CD4-positive, alpha-beta memory T cell (primary cell): ENCODE data around the gene ATP9B. TPM values are rescaled to one million over a fixed set of nuclear protein-coding genes. Genes with fewer than 3 reads are reported as not detected.
A peak's percentile ranks its signal among the peaks of the same experiment; 100 is the strongest.

Experiments used
- CTCF ChIA-PET: fragments of 350-600 bp; sonication (Branson Sonifier 250); formaldehyde crosslinking; loops from one replicate; lab custom pipeline; 2021; ENCODE audit warnings: inconsistent platforms; ENCODE audit not compliant: partially characterized antibody; lab: Charles Lee
- POLR2A ChIA-PET: fragments of 350-600 bp; sonication (Branson Sonifier 250); formaldehyde crosslinking; loops from one replicate; lab custom pipeline; 2021; ENCODE audit not compliant: partially characterized antibody; lab: Charles Lee
- DNase-seq, 5 donors: peaks; one replicate each; pipeline versions ENCODE4 v3.0.0 to v3.0.0-alpha.2; 2020 to 2022; ENCODE audit warnings: mixed read lengths in 1 of 5
- H3K27ac ChIP-seq: one replicate; pipeline ENCODE4 v1.7.0; 2013; ENCODE audit warnings: low read depth, low read length
- H3K27me3 ChIP-seq: 2 replicates; pipeline ENCODE4 v1.7.0; 2013; ENCODE audit warnings: mild to moderate bottlenecking, low read length, moderate library complexity; ENCODE audit not compliant: insufficient read depth
- H3K36me3 ChIP-seq: 2 replicates; pipeline ENCODE4 v1.7.0; 2013; ENCODE audit warnings: mild to moderate bottlenecking, low read length, moderate library complexity; ENCODE audit not compliant: insufficient read depth
- H3K4me1 ChIP-seq: 2 replicates; pipeline ENCODE4 v1.7.0; 2013; ENCODE audit warnings: mild to moderate bottlenecking, low read length, moderate library complexity; ENCODE audit not compliant: insufficient read depth
- H3K4me3 ChIP-seq, 2 donors: one replicate each; pipeline ENCODE4 v1.7.0; 2013; ENCODE audit warnings: low read length in 2 of 2, mild to moderate bottlenecking in 1 of 2
- H3K9me3 ChIP-seq, 2 donors: one replicate each; pipeline ENCODE4 v1.7.0; 2013; ENCODE audit warnings: low read length in 2 of 2, control low read depth in 1 of 2; ENCODE audit not compliant: control insufficient read depth in 1 of 2
- H3K27ac Mint-ChIP-seq, 7 donors: one replicate each; pipeline ENCODE4 v1.8.0; 2020 to 2021; ENCODE audit warnings: mixed read lengths in 7 of 7, mild to moderate bottlenecking in 6 of 7, inconsistent platforms in 3 of 7, moderate library complexity in 3 of 7
- H3K27me3 Mint-ChIP-seq, 2 donors: one replicate each; pipeline ENCODE4 v1.8.0; 2020 to 2021; ENCODE audit warnings: mixed read lengths in 2 of 2
- H3K36me3 Mint-ChIP-seq, 2 donors: one replicate each; pipeline ENCODE4 v1.8.0; 2020 to 2021; ENCODE audit warnings: mixed read lengths in 2 of 2, inconsistent platforms in 1 of 2, mild to moderate bottlenecking in 1 of 2
- H3K4me1 Mint-ChIP-seq, 4 donors: one replicate each; pipeline ENCODE4 v1.8.0; 2020 to 2021; ENCODE audit warnings: mixed read lengths in 4 of 4, mild to moderate bottlenecking in 1 of 4
- H3K4me3 Mint-ChIP-seq, 8 donors: one replicate each; pipeline ENCODE4 v1.8.0; 2020 to 2021; ENCODE audit warnings: mixed read lengths in 8 of 8, mild to moderate bottlenecking in 7 of 8, moderate library complexity in 6 of 8, inconsistent platforms in 3 of 8
- H3K9me3 Mint-ChIP-seq, 8 donors: one replicate each; pipeline ENCODE4 v1.8.0; 2020 to 2021; ENCODE audit warnings: mixed read lengths in 8 of 8, mild to moderate bottlenecking in 5 of 8, inconsistent platforms in 3 of 8, moderate library complexity in 1 of 8
- intact Hi-C: fragments of 100-400 bp; cut with micrococcal nuclease; formaldehyde crosslinking; loops from one replicate; pipeline ENCODE4 v1.15.1; 2023
- polyA plus RNA-seq, 2 donors: library from polyadenylated mRNA; unstranded; fragments of 300-500 nt; fragmentation: Illumina TruSeq; gene quantifications; one replicate each; pipeline ENCODE4 v1.2.3, GENCODE V29; 2021
- total RNA-seq, 2 experiments: library from RNA; stranded (reverse); gene quantifications; one replicate each; pipeline ENCODE4 v1.2.3, GENCODE V29; 2021

ATP9B gene
- total and polyA plus RNA-seq, 4 experiments from 2014 or later: 11.8 to 76.4 (median 49.9) TPM

DNA sequence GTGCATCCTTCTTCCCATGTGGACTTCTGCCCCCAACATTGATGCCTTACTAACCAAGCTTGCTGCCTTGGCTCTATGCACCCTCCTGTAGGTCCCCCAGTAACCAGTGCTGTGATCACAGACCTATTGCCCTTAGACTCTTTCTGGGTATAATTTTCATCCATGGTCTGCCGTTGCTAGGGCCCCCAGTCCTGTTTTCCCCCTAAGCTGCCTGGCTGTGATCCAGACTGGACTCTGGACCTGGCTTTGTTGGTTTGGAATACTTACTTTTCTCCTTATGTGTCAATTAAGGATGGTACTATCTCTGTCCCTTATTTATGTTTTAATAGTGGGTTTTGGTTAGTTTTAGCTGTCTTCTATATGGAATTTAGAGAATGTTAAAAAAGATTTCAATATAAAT is 26.0 kb downstream of the ATP9B start:
- no peaks in the 10 kb centered on the region for H3K36me3 ChIP-seq
- DNase-seq: no peak
- Mint-ChIP-seq H3K27ac (peak overlapping the region in 3 of 7 donors; percentile 20 to 38 (median 28)), H3K4me3 (peak overlapping the region in 1 of 8 donors; percentile 28), H3K9me3 (peaks cover 0 to 12% (median 2%) of the 10 kb centered on the region in 8 donors), H3K4me1 (peaks cover 27 to 51% (median 36%) of the 10 kb centered on the region in 4 donors), H3K27me3 (no peaks in the 10 kb centered on the region), H3K36me3 (peaks cover 27 to 43% of the 10 kb centered on the region in 2 donors)
- peaks cover 26% of the 10 kb centered on the region for H3K4me1 ChIP-seq
- POLR2A ChIA-PET: no interaction called here
- no peaks in the 10 kb centered on the region for H3K9me3 ChIP-seq
- CTCF ChIA-PET: no interaction called here
- no peak overlapping the region for H3K4me3 ChIP-seq
- intact Hi-C loops: no loop called here
- H3K27me3 ChIP-seq: no peaks in the 10 kb centered on the region
- H3K27ac ChIP-seq: no peak overlapping the region

DNA sequence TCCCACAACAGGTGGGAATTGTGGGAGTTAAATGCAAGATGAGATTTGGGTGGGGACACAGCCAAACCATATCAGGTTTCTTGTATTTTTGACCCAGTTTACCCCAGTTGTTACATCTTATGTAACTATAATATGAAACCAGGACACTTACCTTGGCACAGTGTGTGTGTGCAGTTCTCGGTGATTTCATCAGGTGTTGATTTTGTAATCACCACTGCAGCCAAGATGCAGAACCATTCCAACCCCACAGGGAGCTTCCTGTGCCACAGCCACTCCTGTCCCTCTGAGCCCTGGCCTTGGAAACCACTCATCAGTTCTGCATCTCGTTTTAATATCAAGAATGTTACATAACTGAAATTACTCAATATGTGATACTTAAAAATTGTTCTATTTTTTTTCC is 31.8 kb downstream of the ATP9B start:
- no peak overlapping the region for H3K27ac Mint-ChIP-seq
- H3K36me3 ChIP-seq: no peaks in the 10 kb centered on the region
- peaks cover 16 to 39% (median 27%) of the 10 kb centered on the region in 4 donors for H3K4me1 Mint-ChIP-seq
- POLR2A ChIA-PET: no interaction called here
- no peaks in the 10 kb centered on the region for H3K4me1 ChIP-seq
- no peak overlapping the region for H3K27ac ChIP-seq
- H3K27me3 ChIP-seq: no peaks in the 10 kb centered on the region
- intact Hi-C loops: no loop called here
- H3K36me3 Mint-ChIP-seq: peaks cover 54 to 71% of the 10 kb centered on the region in 2 donors
- no peaks in the 10 kb centered on the region for H3K9me3 ChIP-seq
- no peak overlapping the region for H3K4me3 ChIP-seq
- DNase-seq: no peak
- CTCF ChIA-PET: no interaction called here
- no peak overlapping the region for H3K4me3 Mint-ChIP-seq
- H3K9me3 Mint-ChIP-seq: peaks cover 0 to 11% (median 2%) of the 10 kb centered on the region in 8 donors
- no peaks in the 10 kb centered on the region for H3K27me3 Mint-ChIP-seq

DNA sequence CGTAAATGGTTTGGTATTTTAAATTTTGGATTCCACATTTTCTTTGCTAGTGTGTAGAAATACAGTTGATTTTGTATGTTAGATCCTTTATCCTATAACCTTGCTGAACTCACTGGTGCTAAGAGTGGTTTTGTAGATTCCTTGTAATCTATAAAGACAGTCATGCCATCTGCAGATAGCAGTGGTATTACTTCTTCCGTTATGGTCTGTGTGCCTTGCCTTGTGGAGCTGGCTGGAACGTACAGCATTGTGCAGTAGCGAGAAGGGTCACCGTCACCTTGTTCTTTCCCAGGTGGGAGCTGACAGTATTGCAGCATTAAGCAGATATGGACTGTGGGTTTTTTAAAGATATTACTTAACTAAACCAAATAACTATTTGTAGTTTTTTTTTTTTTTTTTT is 33.7 kb downstream of the ATP9B start:
- Histone ChIP-seq H3K9me3 (no peaks in the 10 kb centered on the region), H3K4me1 (no peaks in the 10 kb centered on the region), H3K27me3 (no peaks in the 10 kb centered on the region), H3K27ac (no peak overlapping the region), H3K36me3 (no peaks in the 10 kb centered on the region), H3K4me3 (no peak overlapping the region)
- Mint-ChIP-seq H3K4me1 (peaks cover 20 to 47% (median 37%) of the 10 kb centered on the region in 4 donors), H3K27ac (no peak overlapping the region), H3K27me3 (no peaks in the 10 kb centered on the region), H3K36me3 (peaks cover 54 to 55% of the 10 kb centered on the region in 2 donors), H3K9me3 (peaks cover 0 to 11% (median 2%) of the 10 kb centered on the region in 8 donors), H3K4me3 (no peak overlapping the region)
- intact Hi-C loops: no loop called here
- ChIA-PET CTCF (no interaction called here), POLR2A (no interaction called here)
- no peak for DNase-seq

- Histone ChIP-seq H3K36me3 (no peaks in the 10 kb centered on the region), H3K4me3 (no peak overlapping the region), H3K27ac (no peak overlapping the region), H3K27me3 (no peaks in the 10 kb centered on the region), H3K9me3 (no peaks in the 10 kb centered on the region), H3K4me1 (no peaks in the 10 kb centered on the region)
- Mint-ChIP-seq H3K4me3 (peak overlapping the region in 1 of 8 donors; percentile 48), H3K9me3 (peaks cover 0 to 5% (median 0%) of the 10 kb centered on the region in 8 donors), H3K27ac (peak overlapping the region in 1 of 7 donors; percentile 61), H3K36me3 (peaks cover 45 to 55% of the 10 kb centered on the region in 2 donors), H3K27me3 (no peaks in the 10 kb centered on the region), H3K4me1 (peaks cover 21 to 49% (median 39%) of the 10 kb centered on the region in 4 donors)
- ChIA-PET CTCF (no interaction called here), POLR2A (no interaction called here)
- intact Hi-C loops: no loop called here
- no peak for DNase-seq
Observed at GRCh38 chr18:79104137-79104536, 34.9 kb downstream of the ATP9B start.

DNA sequence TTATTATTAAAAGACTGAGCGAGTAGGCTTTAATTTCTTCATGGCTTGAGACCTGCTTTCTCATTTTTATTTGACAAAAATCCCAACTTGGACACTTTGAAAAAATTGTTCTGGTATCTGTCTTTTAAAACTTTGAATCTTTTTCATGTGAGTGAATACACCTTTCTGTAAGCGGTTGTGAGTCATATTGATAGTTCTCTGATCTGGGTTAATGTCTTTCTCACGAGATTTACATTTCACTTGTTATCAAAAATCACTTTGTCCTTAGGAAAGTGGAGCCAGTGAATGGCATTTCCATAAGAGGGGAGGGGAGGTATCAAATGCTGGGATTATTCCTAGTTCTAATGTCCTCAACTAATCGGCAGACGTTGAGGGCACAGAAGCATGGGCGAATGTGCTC is 36.3 kb downstream of the ATP9B start:
- Mint-ChIP-seq H3K4me1 (peaks cover 21 to 49% (median 37%) of the 10 kb centered on the region in 4 donors), H3K4me3 (no peak overlapping the region), H3K27ac (no peak overlapping the region), H3K9me3 (peaks cover 0 to 2% (median 0%) of the 10 kb centered on the region in 8 donors), H3K27me3 (no peaks in the 10 kb centered on the region), H3K36me3 (peaks cover 37 to 56% of the 10 kb centered on the region in 2 donors)
- CTCF ChIA-PET: no interaction called here
- no peak for DNase-seq
- H3K4me1 ChIP-seq: no peaks in the 10 kb centered on the region
- no peak overlapping the region for H3K4me3 ChIP-seq
- no peaks in the 10 kb centered on the region for H3K36me3 ChIP-seq
- no peak overlapping the region for H3K27ac ChIP-seq
- H3K27me3 ChIP-seq: no peaks in the 10 kb centered on the region
- POLR2A ChIA-PET: no interaction called here
- intact Hi-C loops: no loop called here
- no peaks in the 10 kb centered on the region for H3K9me3 ChIP-seq

- CTCF ChIA-PET: interaction anchor here (1.6 kb wide), 1 partner anchor 9 kb away, joined by 3 read pairs; no protein-coding TSS in a partner anchor
- intact Hi-C loops: no loop called here
Observed at GRCh38 chr18:79106084-79106483, 36.9 kb downstream of the ATP9B start.

GRCh38 chr18:79107886-79108285 is 38.7 kb downstream of the ATP9B start:
- no peaks in the 10 kb centered on the region for H3K36me3 ChIP-seq
- no peak for DNase-seq
- Mint-ChIP-seq H3K4me3 (no peak overlapping the region), H3K27me3 (no peaks in the 10 kb centered on the region), H3K9me3 (no peaks in the 10 kb centered on the region), H3K36me3 (peaks cover 16 to 42% of the 10 kb centered on the region in 2 donors), H3K4me1 (peaks cover 15 to 36% (median 28%) of the 10 kb centered on the region in 4 donors), H3K27ac (peak overlapping the region in 1 of 7 donors; percentile 68)
- no peak overlapping the region for H3K27ac ChIP-seq
- intact Hi-C loops: no loop called here
- H3K9me3 ChIP-seq: no peaks in the 10 kb centered on the region
- ChIA-PET CTCF (interaction anchor here (1.6 kb wide), 1 partner anchor 11 kb away, joined by 3 read pairs; no protein-coding TSS in a partner anchor), POLR2A (no interaction called here)
- H3K4me3 ChIP-seq: no peak overlapping the region
- H3K4me1 ChIP-seq: no peaks in the 10 kb centered on the region
- no peaks in the 10 kb centered on the region for H3K27me3 ChIP-seq

More at GRCh38 chr18:79106084-79106483, 36.9 kb downstream of the ATP9B start:
- DNase-seq: no peak
- H3K36me3 Mint-ChIP-seq: peaks cover 32 to 50% of the 10 kb centered on the region in 2 donors
- H3K9me3 ChIP-seq: no peaks in the 10 kb centered on the region
- H3K27me3 ChIP-seq: no peaks in the 10 kb centered on the region
- H3K4me1 ChIP-seq: no peaks in the 10 kb centered on the region
- H3K36me3 ChIP-seq: no peaks in the 10 kb centered on the region
- no peak overlapping the region for H3K27ac Mint-ChIP-seq
- no peak overlapping the region for H3K27ac ChIP-seq
- no peak overlapping the region for H3K4me3 ChIP-seq
- no peaks in the 10 kb centered on the region for H3K27me3 Mint-ChIP-seq
- no peak overlapping the region for H3K4me3 Mint-ChIP-seq
- H3K9me3 Mint-ChIP-seq: peaks cover 0 to under 1% (median 0%) of the 10 kb centered on the region in 8 donors
- H3K4me1 Mint-ChIP-seq: peaks cover 19 to 48% (median 35%) of the 10 kb centered on the region in 4 donors
- POLR2A ChIA-PET: no interaction called here
